Nephron (organoid): Measurements from ENCODE around the gene DCX.
A peak's percentile ranks its signal among the peaks of the same experiment; 100 is the strongest.

Source experiments
- H3K27ac Mint-ChIP-seq, 3 experiments: 2 replicates each; pipeline ENCODE4 v1.8.0; 2020; ENCODE audit warnings: mixed read lengths in 3 of 3, mild to moderate bottlenecking in 2 of 3, moderate library complexity in 1 of 3
- H3K27me3 Mint-ChIP-seq: 2 replicates; pipeline ENCODE4 v1.8.0; 2021; ENCODE audit warnings: low read depth, mild to moderate bottlenecking, moderate library complexity, mixed read lengths
- H3K36me3 Mint-ChIP-seq: 2 replicates; pipeline ENCODE4 v1.8.0; 2020; ENCODE audit warnings: low read depth, mixed read lengths
- H3K4me1 Mint-ChIP-seq: 2 replicates; pipeline ENCODE4 v1.8.0; 2020; ENCODE audit warnings: mixed read lengths
- H3K4me3 Mint-ChIP-seq, 3 experiments: 2 replicates each; pipeline ENCODE4 v1.8.0; 2020; ENCODE audit warnings: mild to moderate bottlenecking in 3 of 3, mixed read lengths in 3 of 3, moderate library complexity in 2 of 3
- H3K9me3 Mint-ChIP-seq: 2 replicates; pipeline ENCODE4 v1.8.0; 2020; ENCODE audit warnings: mixed read lengths
- TF ChIP-seq, protein P1 (sequence below), 3 experiments: fragments of 200-600 bp; sonication (generic); IDR thresholded peaks; one replicate each; pipeline ENCODE4 v1.5.0; 2021; ENCODE audit warnings: antibody characterized with exemption in 3 of 3; ENCODE audit not compliant: unreplicated experiment in 3 of 3

Gene DCX

DNA sequence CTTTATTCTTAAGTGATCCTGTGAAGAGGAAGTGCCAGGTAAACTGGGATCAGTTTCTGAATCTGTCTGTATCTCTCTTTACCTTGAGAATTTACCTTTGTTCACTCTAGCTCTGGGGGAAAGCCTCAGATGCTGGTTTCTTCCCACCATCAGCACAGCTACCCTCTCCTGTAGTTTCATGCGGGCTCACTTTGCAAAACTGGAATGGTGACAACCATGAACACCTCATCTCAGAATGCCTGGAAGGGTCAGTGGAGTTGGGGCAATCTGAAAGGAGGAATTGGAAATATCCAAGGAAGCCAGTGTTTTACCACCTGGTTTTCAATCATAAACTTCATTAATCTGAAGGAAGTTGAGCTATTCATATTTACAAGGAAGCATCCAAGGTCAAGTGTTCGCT lies 30.8 kb upstream of the DCX start:
- Mint-ChIP-seq H3K9me3 (no peaks in the 10 kb centered on the region), H3K27ac (no peak overlapping the region), H3K27me3 (peaks cover 3% of the 10 kb centered on the region), H3K4me1 (peaks cover 35% of the 10 kb centered on the region), H3K4me3 (no peak overlapping the region), H3K36me3 (no peaks in the 10 kb centered on the region)
- TF ChIP-seq, protein P1, sequence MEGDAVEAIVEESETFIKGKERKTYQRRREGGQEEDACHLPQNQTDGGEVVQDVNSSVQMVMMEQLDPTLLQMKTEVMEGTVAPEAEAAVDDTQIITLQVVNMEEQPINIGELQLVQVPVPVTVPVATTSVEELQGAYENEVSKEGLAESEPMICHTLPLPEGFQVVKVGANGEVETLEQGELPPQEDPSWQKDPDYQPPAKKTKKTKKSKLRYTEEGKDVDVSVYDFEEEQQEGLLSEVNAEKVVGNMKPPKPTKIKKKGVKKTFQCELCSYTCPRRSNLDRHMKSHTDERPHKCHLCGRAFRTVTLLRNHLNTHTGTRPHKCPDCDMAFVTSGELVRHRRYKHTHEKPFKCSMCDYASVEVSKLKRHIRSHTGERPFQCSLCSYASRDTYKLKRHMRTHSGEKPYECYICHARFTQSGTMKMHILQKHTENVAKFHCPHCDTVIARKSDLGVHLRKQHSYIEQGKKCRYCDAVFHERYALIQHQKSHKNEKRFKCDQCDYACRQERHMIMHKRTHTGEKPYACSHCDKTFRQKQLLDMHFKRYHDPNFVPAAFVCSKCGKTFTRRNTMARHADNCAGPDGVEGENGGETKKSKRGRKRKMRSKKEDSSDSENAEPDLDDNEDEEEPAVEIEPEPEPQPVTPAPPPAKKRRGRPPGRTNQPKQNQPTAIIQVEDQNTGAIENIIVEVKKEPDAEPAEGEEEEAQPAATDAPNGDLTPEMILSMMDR (IDR thresholded peaks at IDR 0.05; ENCODE audit: unreplicated experiment in 3 of 3), result no peak

DNA sequence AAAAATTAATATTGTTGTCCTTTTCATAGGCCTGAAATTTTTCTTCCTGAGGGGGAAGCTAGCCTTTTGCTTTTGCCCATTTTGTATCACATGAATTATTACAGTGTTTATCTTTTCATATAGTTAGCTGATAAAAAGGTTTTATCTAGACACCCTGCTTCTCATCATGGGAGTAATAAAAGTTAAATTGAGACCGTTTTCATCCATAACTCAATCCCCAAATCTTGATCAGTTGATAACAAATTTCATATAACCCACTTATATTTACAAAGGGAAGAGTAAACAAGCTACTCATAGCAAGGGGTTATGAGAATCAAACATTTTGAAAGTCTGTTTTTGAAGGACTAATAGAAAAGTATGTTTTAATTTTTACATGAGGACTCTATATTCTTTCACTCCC lies 23.5 kb upstream of the DCX start:
- TF ChIP-seq, protein P1 (IDR thresholded peaks at IDR 0.05; ENCODE audit: unreplicated experiment in 3 of 3), result no peak
- H3K4me1 Mint-ChIP-seq, result peaks cover 19% of the 10 kb centered on the region
- no peak overlapping the region for H3K4me3 Mint-ChIP-seq
- no peaks in the 10 kb centered on the region for H3K36me3 Mint-ChIP-seq
- no peak overlapping the region for H3K27ac Mint-ChIP-seq
- H3K27me3 Mint-ChIP-seq, result no peaks in the 10 kb centered on the region
- H3K9me3 Mint-ChIP-seq, result no peaks in the 10 kb centered on the region

DNA sequence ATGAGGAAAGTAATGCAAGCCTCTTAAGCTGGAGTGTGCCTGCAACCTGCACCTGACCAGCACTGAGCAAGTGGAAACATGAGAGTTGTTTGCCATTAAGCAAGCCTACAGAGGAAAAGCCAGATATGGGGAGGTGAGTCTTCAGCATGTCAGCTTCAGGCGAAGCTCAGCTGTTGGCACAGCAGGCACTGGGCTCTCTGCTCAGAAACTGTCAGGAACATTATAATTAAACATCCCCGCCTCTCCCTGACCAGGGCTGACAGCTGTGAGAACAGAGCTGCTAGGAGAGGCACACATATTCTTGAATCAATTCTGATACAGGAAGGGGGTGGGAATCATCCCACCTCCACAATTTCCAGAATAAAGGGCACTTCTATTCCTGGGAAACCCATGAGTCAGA lies 19.0 kb upstream of the DCX start:
- no peaks in the 10 kb centered on the region for H3K27me3 Mint-ChIP-seq
- H3K4me1 Mint-ChIP-seq, result peaks cover 14% of the 10 kb centered on the region
- H3K4me3 Mint-ChIP-seq, result no peak overlapping the region
- no peaks in the 10 kb centered on the region for H3K36me3 Mint-ChIP-seq
- TF ChIP-seq, protein P1 (IDR thresholded peaks at IDR 0.05; ENCODE audit: unreplicated experiment in 3 of 3), result no peak
- no peak overlapping the region for H3K27ac Mint-ChIP-seq
- no peaks in the 10 kb centered on the region for H3K9me3 Mint-ChIP-seq

DNA sequence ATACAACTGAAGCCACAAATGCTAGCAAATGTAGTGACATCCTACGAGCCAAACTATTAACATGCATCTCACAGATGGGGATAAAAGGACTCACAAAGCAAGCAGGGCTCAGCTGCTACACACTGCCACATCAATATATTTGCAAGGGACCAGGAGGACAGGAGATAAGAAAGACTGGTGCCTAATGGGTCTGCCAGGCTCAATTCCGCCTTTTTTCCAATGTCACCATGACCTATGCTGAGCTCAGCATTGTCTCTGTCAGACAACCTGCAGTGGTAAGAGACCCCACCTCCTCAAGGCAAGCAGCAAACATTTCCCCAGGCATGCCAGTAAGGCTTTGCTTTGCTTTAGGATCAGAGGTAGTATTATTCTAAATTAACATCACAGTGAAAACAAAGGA lies 435 bp downstream of the DCX start:
- Mint-ChIP-seq H3K9me3 (no peaks in the 10 kb centered on the region), H3K27ac (peak overlapping the region; percentile 57 to 87 (median 77)), H3K4me1 (peaks cover 38% of the 10 kb centered on the region), H3K36me3 (peaks cover 8% of the 10 kb centered on the region), H3K27me3 (no peaks in the 10 kb centered on the region), H3K4me3 (peak overlapping the region; percentile 91 to 92 (median 91))
- TF ChIP-seq, protein P1 (IDR thresholded peaks at IDR 0.05; ENCODE audit: unreplicated experiment in 3 of 3), result no peak

DNA sequence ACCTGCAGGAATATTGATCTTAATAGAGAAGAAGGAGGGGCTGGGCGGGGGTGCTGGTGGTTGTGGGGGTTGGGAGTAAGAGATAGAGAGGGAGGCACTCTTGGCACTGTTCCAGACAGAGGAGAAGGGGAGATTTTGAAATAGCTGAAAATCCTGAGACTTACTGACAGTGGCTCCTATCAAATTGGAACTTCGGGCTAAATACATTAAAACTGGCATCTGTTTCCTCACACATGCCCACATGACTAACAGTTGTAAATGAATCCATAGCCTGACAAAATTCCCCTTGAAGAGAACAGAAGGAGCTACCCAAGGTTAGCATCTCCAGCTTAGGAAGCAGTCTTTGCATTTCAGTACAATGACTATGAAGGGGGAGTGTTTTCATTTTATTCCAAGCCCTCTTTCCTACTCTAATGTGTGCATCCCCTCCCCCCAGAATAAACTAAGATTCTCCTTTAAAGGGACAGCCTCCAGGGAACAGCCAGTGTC lies 1.4 kb downstream of the DCX start:
- Mint-ChIP-seq H3K4me3 (peak overlapping the region; percentile 91 to 92 (median 91)), H3K36me3 (peaks cover 10% of the 10 kb centered on the region), H3K9me3 (no peaks in the 10 kb centered on the region), H3K4me1 (peaks cover 38% of the 10 kb centered on the region), H3K27me3 (no peaks in the 10 kb centered on the region), H3K27ac (peak overlapping the region in 2 of 3 experiments; percentile 65 to 77)
- TF ChIP-seq, protein P1 (IDR thresholded peaks at IDR 0.05; ENCODE audit: unreplicated experiment in 3 of 3), result no peak

DNA sequence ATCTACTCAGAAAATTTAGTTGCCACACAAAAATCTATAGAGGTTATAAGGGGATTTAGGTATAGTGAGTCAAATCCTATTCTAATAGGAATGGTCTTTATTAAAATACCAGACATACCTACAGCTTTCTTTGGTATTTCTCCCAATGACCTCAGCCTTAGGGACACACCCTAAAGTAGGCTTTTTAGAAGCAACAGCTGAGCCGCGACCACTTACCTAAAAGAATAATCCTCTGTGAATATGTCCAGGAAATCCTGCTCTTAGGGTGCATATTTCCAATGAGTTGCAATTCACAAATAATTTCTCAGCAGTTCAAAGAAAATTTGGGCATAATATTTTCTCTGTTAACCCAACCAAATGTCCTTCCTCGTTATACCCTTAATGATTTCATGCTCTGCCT lies 2.7 kb downstream of the DCX start:
- H3K9me3 Mint-ChIP-seq, result no peaks in the 10 kb centered on the region
- peak overlapping the region; percentile 91 to 92 (median 91) for H3K4me3 Mint-ChIP-seq
- no peaks in the 10 kb centered on the region for H3K27me3 Mint-ChIP-seq
- H3K4me1 Mint-ChIP-seq, result peaks cover 41% of the 10 kb centered on the region
- TF ChIP-seq, protein P1 (IDR thresholded peaks at IDR 0.05; ENCODE audit: unreplicated experiment in 3 of 3), result no peak
- no peak overlapping the region for H3K27ac Mint-ChIP-seq
- peaks cover 10% of the 10 kb centered on the region for H3K36me3 Mint-ChIP-seq
